K562 (cell line): Measurements from ENCODE around the gene ING5. TPM values are rescaled to one million over a fixed set of nuclear protein-coding genes. Genes with fewer than 3 reads are reported as not detected.

Experiments used
- ATAC-seq: fragments of 200-7000 bp; cut with Tn5 transposase; 3 replicates; pipeline ENCODE4 v1.9.1; 2020; ENCODE audit warnings: moderate library complexity
- BruUV-seq: library from RNA; stranded (reverse); fragments of 400-500 nt; replicated peaks from 2 replicates; lab custom pipeline; 2021; lab: Mats Ljungman, UMichigan
- CTCF ChIA-PET: fragments of 300-600 bp; formaldehyde crosslinking; extraction: SDS; loops from one replicate; lab custom pipeline; 2021; ENCODE audit warnings: low intra/inter-chr PET ratio; lab: Yijun Ruan, JAX
- POLR2A ChIA-PET: fragments of 300-600, 350-650 bp; sonication (Branson Sonifier 250); formaldehyde crosslinking; extraction: SDS; loops from one replicate; lab custom pipeline; 2021; ENCODE audit warnings: antibody characterized with exemption, inconsistent platforms; lab: Yijun Ruan, JAX
- DNase-seq, 4 experiments: peaks; one replicate each; pipeline versions ENCODE4 v3.0.0 to v3.0.0-alpha.2; 2011 to 2018; ENCODE audit warnings: low spot score in 3 of 4, mixed read lengths in 3 of 4; ENCODE audit errors: extremely low read depth in 1 of 4
- FAIRE-seq: peaks from 2 replicates; lab custom pipeline; 2011; peaks lifted over from hg19 to GRCh38; lab: Jason Lieb, UNC
- H2AFZ ChIP-seq: 2 replicates; pipeline ENCODE4 v1.6.0; 2011; ENCODE audit warnings: low read depth, low read length, control low read depth, inconsistent platforms
- H3K27ac ChIP-seq: fragments of 200-600 bp; 3 replicates; pipeline ENCODE4 v1.8.0; 2011; ENCODE audit warnings: low read depth, mild to moderate bottlenecking, control low read depth, inconsistent platforms, low read length, moderate library complexity, mixed read lengths; ENCODE audit errors: extremely low read depth
- H3K27me3 ChIP-seq, 2 experiments: fragments of 300-600 bp in 1 of 2; 2 replicates in 1 of 2; 3 replicates in 1 of 2; pipeline versions ENCODE4 v1.6.0 to v1.8.0; 2011; ENCODE audit warnings: inconsistent platforms in 2 of 2, low read length in 2 of 2, mild to moderate bottlenecking in 1 of 2, mixed read lengths in 1 of 2, moderate library complexity in 1 of 2; ENCODE audit not compliant: control insufficient read depth in 2 of 2, insufficient read depth in 2 of 2
- H3K36me3 ChIP-seq: fragments of 300-600 bp; 3 replicates; pipeline ENCODE4 v1.8.0; 2011; ENCODE audit warnings: mild to moderate bottlenecking, low read length, inconsistent platforms; ENCODE audit not compliant: control insufficient read depth, insufficient read depth
- H3K4me1 ChIP-seq, 2 experiments: fragments of 200-600 bp in 1 of 2; replicated peaks in 1 of 2; 2 replicates in 1 of 2; 3 replicates in 1 of 2; pipeline versions ENCODE4 v1.5.1 to v1.8.0; 2011; ENCODE audit warnings: inconsistent platforms in 2 of 2, low read length in 2 of 2, mild to moderate bottlenecking in 1 of 2, mixed read lengths in 1 of 2, moderate library complexity in 1 of 2; ENCODE audit not compliant: control insufficient read depth in 2 of 2, insufficient read depth in 2 of 2
- H3K4me2 ChIP-seq: 2 replicates; pipeline ENCODE4 v1.6.1; 2011; ENCODE audit warnings: low read length, control low read depth, inconsistent platforms, mixed read lengths; ENCODE audit not compliant: insufficient read depth
- H3K4me3 ChIP-seq: fragments of 200-600 bp; sonication (generic), shearing (Covaris generic); 2 replicates; pipeline ENCODE4 v1.5.1; 2016; ENCODE audit warnings: control low read depth, inconsistent platforms
- H3K79me2 ChIP-seq: fragments of 200-600 bp; 3 replicates; pipeline ENCODE4 v1.8.0; 2011; ENCODE audit warnings: low read length, inconsistent platforms; ENCODE audit not compliant: control insufficient read depth, insufficient read depth
- H3K9ac ChIP-seq, 2 experiments: 2 replicates each; pipeline versions ENCODE4 v1.6.0 to v1.6.1; 2011; ENCODE audit warnings: low read depth in 2 of 2, low read length in 2 of 2, control low read depth in 1 of 2, inconsistent platforms in 1 of 2, mild to moderate bottlenecking in 1 of 2, mixed read lengths in 1 of 2; ENCODE audit not compliant: insufficient read depth in 1 of 2
- H3K9me1 ChIP-seq: one replicate; pipeline ENCODE4 v1.6.0; 2011; ENCODE audit warnings: inconsistent platforms, mild to moderate bottlenecking, low read length, moderate library complexity; ENCODE audit not compliant: control insufficient read depth, insufficient read depth
- H3K9me3 ChIP-seq: replicated peaks from 2 replicates; pipeline ENCODE4 v1.5.1; 2011; ENCODE audit warnings: low read depth, low read length, inconsistent platforms; ENCODE audit not compliant: control insufficient read depth, insufficient read depth
- H4K20me1 ChIP-seq: replicated peaks from 2 replicates; pipeline ENCODE4 v1.6.1; 2011; ENCODE audit warnings: low read length, inconsistent platforms, mixed read lengths; ENCODE audit not compliant: control insufficient read depth, insufficient read depth
- C11orf30 ChIP-seq: fragments of 450-650 bp; IDR thresholded peaks from 2 replicates; pipeline ENCODE4 v1.6.1; 2016; ENCODE audit warnings: low read depth, mild to moderate bottlenecking
- CBX5 ChIP-seq: IDR thresholded peaks from 2 replicates; pipeline ENCODE4 v1.6.1; 2014; ENCODE audit warnings: low read depth, borderline replicate concordance
- DMBX1 ChIP-seq: fragments of 250-450 bp; sonication (Bioruptor Pico); IDR thresholded peaks from 2 replicates; pipeline ENCODE4 v1.8.0; 2022; ENCODE audit warnings: inconsistent platforms, mild to moderate bottlenecking, moderate library complexity, borderline replicate concordance
- EP300 ChIP-seq: IDR thresholded peaks from 2 replicates; pipeline ENCODE4 v1.6.1; 2012; ENCODE audit warnings: low read length, improper control_type of control experiment
- PHTF2 ChIP-seq: fragments of 250-450 bp; sonication (Bioruptor Pico); IDR thresholded peaks from 2 replicates; pipeline ENCODE4 v1.5.0; 2021; ENCODE audit warnings: mild to moderate bottlenecking
- SLC30A9 ChIP-seq: fragments of 250-450 bp; sonication (Bioruptor Pico); IDR thresholded peaks from 2 replicates; pipeline ENCODE4 v1.8.0; 2022; ENCODE audit warnings: mild to moderate bottlenecking, moderate library complexity
- STAG1 ChIP-seq: sonication (generic); formaldehyde crosslinking; IDR thresholded peaks from 2 replicates; pipeline ENCODE4 v1.5.0; 2020; ENCODE audit warnings: missing genetic modification reagents, borderline replicate concordance
- ZBTB7A ChIP-seq: IDR thresholded peaks from 2 replicates; pipeline ENCODE4 v1.6.1; 2011; ENCODE audit warnings: low read depth, mild to moderate bottlenecking, low read length, moderate library complexity, borderline replicate concordance; ENCODE audit not compliant: control insufficient read depth
- ZNF316 ChIP-seq: fragments of 450-650 bp; IDR thresholded peaks from 2 replicates; pipeline ENCODE4 v1.6.1; 2016
- ZNF384 ChIP-seq: IDR thresholded peaks from 2 replicates; pipeline ENCODE4 v1.6.1; 2012; ENCODE audit warnings: low read depth, low read length, improper control_type of control experiment
- ZNF395 ChIP-seq: fragments of 200-800 bp; sonication (Bioruptor generic); IDR thresholded peaks from 2 replicates; pipeline ENCODE4 v1.6.1; 2017; ENCODE audit warnings: missing genetic modification characterization, missing compliant biosample characterization
- ZNF561 ChIP-seq: fragments of 450-650 bp; formaldehyde crosslinking; conservative IDR thresholded peaks from 2 replicates; pipeline ENCODE4 v1.4.0; 2020; ENCODE audit warnings: mild to moderate bottlenecking, moderate library complexity
- WGBS: fragments of 100-300 bp; shearing (Covaris generic); methylation state at CpG from one replicate; pipeline ENCODE4 v1.1.6; 2016; ENCODE audit warnings: low coverage, mixed read lengths; ENCODE audit not compliant: insufficient coverage; ENCODE audit errors: missing lambda C conversion rate; 5-methylcytosine and 5-hydroxymethylcytosine counted together
- in situ Hi-C: fragments of 300-500 bp; cut with MboI; formaldehyde crosslinking; loops from 4 replicates; pipeline ENCODE4 v1.15.0; 2018; ENCODE audit warnings: inconsistent platforms, mixed read lengths
- intact Hi-C: fragments of 100-400 bp; cut with micrococcal nuclease; formaldehyde crosslinking; loops from 2 replicates; pipeline ENCODE4 v1.14.2; 2022
- polyA plus RNA-seq, 8 experiments: library from polyadenylated mRNA; depleted of rRNA in 4 of 8; stranded (reverse) in 5 of 8; unstranded in 3 of 8; fragments of >200 nt; fragmentation: Nextera tagmentation in 2 of 8; fragmentation: Illumina TruSeq in 1 of 8; extraction: Ambion mirVana in 2 of 8; extraction: Trizol in 1 of 8; gene quantifications; 2 replicates each; pipeline versions ENCODE4 v1.2.1 to v1.2.3, GENCODE V29; 2011 to 2014; ENCODE audit warnings: inconsistent platforms in 1 of 8, missing spikeins in 1 of 8
- total RNA-seq, 7 experiments: library from RNA; depleted of rRNA in 6 of 7; stranded (reverse); fragments of >200 nt in 6 of 7; fragmentation: Illumina TruSeq in 2 of 7; extraction: Trizol in 2 of 7; gene quantifications; 2 replicates each; pipeline versions ENCODE4 v1.2.1 to v1.2.3, GENCODE V29; 2011 to 2021; ENCODE audit warnings: low replicate concordance in 1 of 7
- TF ChIP-seq, protein P1 (sequence below): fragments of 250-450 bp; sonication (Bioruptor Pico); IDR thresholded peaks from 2 replicates; pipeline ENCODE4 v1.8.0; 2021; ENCODE audit warnings: borderline replicate concordance, mild to moderate bottlenecking, moderate library complexity; ENCODE audit not compliant: poor library complexity, severe bottlenecking

ING5 gene
- total and polyA plus RNA-seq, 9 of the 15 experiments (the other 6 are each of a cell fraction or from before 2014, with no cell fraction given) = 10.4 to 53.3 (median 27.9) TPM

DNA sequence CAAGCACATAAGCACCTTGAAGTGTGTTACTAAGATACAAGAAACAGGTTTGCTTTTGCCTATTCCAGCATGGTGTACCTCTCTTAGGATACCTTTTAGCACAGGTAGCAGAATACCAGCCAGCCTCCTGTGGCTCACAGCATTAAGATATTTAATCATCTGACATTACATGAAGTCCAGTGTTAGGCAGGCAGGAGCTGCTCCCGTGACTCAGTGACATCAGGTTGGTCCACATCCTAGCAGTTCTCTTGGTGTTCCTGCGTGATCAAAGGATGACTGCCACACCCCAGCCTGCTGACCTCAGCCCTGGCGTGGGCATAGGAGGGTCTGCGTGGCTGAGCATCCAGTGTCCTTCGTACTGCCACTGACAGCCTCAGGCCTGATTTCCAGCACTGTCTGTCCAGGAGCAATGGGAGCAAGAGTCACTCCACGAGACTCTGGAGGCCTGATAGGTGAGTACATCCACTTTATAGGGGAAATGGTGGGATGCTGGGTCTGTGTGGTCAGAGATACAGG lies 11.6 kb upstream of the ING5 start (continued):
- TF ChIP-seq ZNF395 (CRISPR knock-in tag) = no peak
- no peak for TF ChIP-seq ZNF561 (CRISPR knock-in tag)
- no peak for TF ChIP-seq DMBX1
- TF ChIP-seq ZBTB7A = no peak
- TF ChIP-seq STAG1 (CRISPR knock-in tag) = no peak
- TF ChIP-seq ZNF384 = no peak

GRCh38 chr2:241692448-241692847 lies 9.4 kb upstream of the ING5 start:
- Histone ChIP-seq H3K36me3 (peaks cover 26% of the 10 kb centered on the region; the same call in 2 of the 3 replicates), H3K79me2 (peaks cover 12% of the 10 kb centered on the region), H3K9me3 (no peaks in the 10 kb centered on the region), H3K4me1 (no peaks in the 10 kb centered on the region; a peak in 3 of 5 replicates), H2AFZ (no peak overlapping the region), H3K27me3 (no peaks in the 10 kb centered on the region), H3K9ac (no peak overlapping the region), H3K9me1 (no peaks in the 10 kb centered on the region), H4K20me1 (no peaks in the 10 kb centered on the region), H3K4me3 (no peak overlapping the region), H3K27ac (no peak overlapping the region), H3K4me2 (no peak overlapping the region)
- ChIA-PET POLR2A (interaction anchor here (0.9 to 1.4 kb wide), 2 partner anchors 9 to 13 kb away, joined by 3 to 8 read pairs; partner anchors contain the start of gene ING5), CTCF (no interaction called here)
- no TSS peak for BruUV-seq
- WGBS = 88% methylated on average over 3 of the region's 6 CpGs
- TF ChIP-seq CBX5 (no peak), ZNF316 (0 out of 2 replicates have a peak, but pooled peaks have one; percentile 47), C11orf30 (0 out of 2 replicates have a peak, but pooled peaks have one; percentile 7), PHTF2 (no peak), EP300 (no peak), SLC30A9 (CRISPR knock-in tag) (no peak)
- TF ChIP-seq, protein P1, sequence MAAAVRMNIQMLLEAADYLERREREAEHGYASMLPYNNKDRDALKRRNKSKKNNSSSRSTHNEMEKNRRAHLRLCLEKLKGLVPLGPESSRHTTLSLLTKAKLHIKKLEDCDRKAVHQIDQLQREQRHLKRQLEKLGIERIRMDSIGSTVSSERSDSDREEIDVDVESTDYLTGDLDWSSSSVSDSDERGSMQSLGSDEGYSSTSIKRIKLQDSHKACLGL (CRISPR knock-in tag) = no peak
- DNase-seq = no peak
- no peak for FAIRE-seq
- in situ Hi-C loops = no loop called here
- no peak for ATAC-seq
- intact Hi-C loops = no loop called here
